ENCODE data around the gene PITPNM3. TPM values are rescaled to one million over a fixed set of nuclear protein-coding genes. Genes with fewer than 3 reads are reported as not detected.
"Not testable (repeated sequence)": the region's sequence is repeated elsewhere in the genome, so short reads cannot be mapped to it uniquely, and the experiment has no call there.

PITPNM3 gene
- total RNA-seq, 1 donor from 2014 or later = 0.77 TPM

- intact Hi-C loops (cut with micrococcal nuclease) = no loop called here
Observed at GRCh38 chr17:6502142-6502541, 54.2 kb downstream of the PITPNM3 start.

GRCh38 chr17:6501359-6501758, 55.0 kb downstream of the PITPNM3 start:
- intact Hi-C loops (cut with micrococcal nuclease) = no loop called here

DNA sequence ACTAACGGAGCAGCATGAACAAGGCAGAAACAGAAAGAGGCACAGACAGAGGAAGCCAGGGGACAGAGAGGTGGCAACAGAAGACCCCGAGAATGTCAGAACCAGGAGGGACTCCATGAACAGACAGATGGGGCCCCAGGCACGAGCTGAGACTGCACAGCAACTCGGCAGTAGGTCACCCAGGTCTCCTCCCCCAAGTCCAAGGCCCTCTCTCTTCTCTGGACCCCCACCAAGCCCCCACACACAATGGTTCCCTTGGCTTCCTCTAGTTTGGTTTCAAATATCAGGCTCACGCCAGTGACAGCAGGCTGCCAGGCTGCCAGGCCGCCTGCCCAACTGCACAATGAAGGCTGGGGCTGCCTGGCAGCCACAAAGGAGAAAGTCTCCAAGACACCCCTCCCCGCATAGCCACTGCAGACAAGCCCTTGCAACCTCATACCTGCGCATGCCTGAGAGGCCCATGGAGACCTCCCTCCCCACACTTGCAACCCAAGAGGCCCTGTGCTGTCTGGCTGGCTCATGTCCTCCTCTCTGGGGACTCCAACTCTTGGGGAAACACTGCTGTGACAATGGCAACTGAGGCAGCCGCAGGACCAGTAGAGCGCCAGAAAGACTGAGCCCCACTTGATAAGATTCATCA, 57.3 kb downstream of the PITPNM3 start:
- intact Hi-C loops (cut with micrococcal nuclease) = no loop called here

GRCh38 chr17:6498356-6498755, 58.0 kb downstream of the PITPNM3 start:
- intact Hi-C loops (cut with micrococcal nuclease) = no loop called here

GRCh38 chr17:6497496-6498221, 58.7 kb downstream of the PITPNM3 start:
- intact Hi-C loops (cut with micrococcal nuclease) = no loop called here

DNA sequence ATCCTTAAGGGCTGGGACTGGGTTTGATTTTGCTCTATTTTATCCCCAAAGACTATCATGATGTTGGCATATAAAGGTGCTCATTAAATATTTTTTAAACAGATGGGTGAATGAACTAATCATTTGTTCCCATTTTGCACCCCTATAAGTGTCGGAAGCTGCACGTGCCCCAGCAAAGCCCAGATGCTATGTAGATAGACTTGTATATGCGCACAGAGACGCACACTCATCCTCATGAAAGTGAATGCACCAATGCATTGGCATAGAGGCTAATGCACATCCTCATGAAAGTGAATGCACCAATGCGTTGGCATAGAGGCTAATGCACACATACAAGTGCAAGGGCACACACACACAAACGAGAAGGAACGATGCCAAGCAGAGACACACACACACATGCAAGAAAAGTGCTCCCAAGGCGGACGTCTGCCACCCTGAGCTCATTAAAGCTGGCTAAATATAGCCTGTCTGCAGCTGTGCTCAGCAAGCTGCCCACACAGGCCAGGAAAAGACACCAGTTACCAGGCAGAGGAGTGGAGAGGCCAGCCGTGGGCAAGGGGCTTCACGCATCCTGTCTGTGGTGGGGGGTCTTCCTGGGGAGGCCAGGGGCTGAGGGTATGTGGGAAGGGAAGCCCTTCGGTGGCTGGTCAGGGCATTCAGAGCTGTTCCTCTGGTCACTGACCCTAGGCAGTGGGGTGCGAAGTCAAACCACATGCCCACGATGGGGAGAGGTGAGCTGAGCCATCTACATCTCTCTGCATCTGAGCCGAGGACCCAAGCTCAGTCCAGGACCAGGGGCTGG, 59.5 kb downstream of the PITPNM3 start:
- intact Hi-C loops (cut with micrococcal nuclease) = no loop called here

- intact Hi-C loops (cut with micrococcal nuclease) = no loop called here
Observed at GRCh38 chr17:6496116-6496481, 60.3 kb downstream of the PITPNM3 start.

GRCh38 chr17:6495450-6496115, 60.8 kb downstream of the PITPNM3 start:
- intact Hi-C loops (cut with micrococcal nuclease) = no loop called here

DNA sequence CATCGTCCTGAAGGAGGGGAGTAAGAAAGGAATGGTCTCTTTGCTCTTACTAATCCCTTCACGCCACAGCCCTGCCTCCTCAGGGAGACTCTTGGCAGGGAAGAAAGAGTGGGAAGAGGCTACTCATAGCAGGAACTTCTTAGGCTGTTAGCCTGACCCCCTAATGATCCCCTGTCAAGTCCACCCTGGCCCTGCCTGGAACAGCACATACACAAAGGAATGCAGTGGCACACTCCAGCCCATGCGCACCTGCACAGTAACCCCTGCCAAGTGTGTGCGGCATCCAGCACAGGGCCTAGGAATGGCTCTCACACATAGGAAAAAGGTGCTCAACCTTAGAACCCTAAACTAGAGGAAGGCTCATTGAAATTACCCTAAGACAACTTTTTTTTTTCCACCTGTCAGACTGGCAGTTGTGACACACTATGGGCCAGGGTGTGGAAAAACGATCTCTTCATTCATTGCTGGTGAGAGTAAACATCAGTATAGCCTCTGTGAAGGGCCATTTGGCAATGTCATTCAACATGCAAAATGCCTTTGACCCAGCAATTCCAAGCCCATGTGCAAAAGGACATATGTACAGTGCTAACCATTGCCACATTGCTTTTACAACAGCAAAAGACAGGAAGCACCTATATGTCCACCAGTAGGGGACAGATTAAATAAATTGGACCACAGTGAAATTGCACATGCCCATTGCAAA, 62.0 kb downstream of the PITPNM3 start:
- intact Hi-C loops (cut with micrococcal nuclease) = no loop called here

- intact Hi-C loops (cut with micrococcal nuclease) = no loop called here
Observed at GRCh38 chr17:6492892-6493674, 63.3 kb downstream of the PITPNM3 start.

GRCh38 chr17:6491071-6491700, 65.2 kb downstream of the PITPNM3 start:
- intact Hi-C loops (cut with micrococcal nuclease) = no loop called here

DNA sequence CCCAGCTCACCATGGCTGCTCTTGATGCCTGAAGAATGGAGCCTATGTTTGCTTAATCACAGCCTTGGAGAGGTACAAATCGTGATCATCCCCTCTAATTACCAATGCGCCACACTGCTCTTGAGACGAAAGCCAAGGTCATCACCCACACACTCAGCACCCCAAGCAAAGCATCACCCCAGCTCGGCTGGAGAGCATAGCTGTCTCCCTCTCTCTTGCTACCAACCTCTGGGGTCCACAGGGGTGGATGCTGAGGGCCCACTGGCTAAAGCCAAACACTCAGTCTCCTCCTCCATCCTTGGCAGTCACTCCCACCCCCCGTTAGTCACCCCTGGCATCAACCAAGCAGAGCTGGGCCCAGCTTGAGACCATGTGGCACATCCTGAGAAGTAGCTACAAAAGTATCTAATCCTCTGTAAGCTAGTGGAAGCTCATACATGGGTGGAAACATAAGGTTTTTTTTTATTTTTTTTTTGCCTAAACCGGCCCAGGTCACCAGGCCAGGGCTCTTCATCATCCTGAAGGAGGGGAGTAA, 67.3 kb downstream of the PITPNM3 start:
- intact Hi-C loops (cut with micrococcal nuclease) = no loop called here

GRCh38 chr17:6488008-6488539, 68.3 kb downstream of the PITPNM3 start:
- intact Hi-C loops (cut with micrococcal nuclease) = no loop called here

- intact Hi-C loops (cut with micrococcal nuclease) = no loop called here
Observed at GRCh38 chr17:6487251-6488007, 68.9 kb downstream of the PITPNM3 start.

DNA sequence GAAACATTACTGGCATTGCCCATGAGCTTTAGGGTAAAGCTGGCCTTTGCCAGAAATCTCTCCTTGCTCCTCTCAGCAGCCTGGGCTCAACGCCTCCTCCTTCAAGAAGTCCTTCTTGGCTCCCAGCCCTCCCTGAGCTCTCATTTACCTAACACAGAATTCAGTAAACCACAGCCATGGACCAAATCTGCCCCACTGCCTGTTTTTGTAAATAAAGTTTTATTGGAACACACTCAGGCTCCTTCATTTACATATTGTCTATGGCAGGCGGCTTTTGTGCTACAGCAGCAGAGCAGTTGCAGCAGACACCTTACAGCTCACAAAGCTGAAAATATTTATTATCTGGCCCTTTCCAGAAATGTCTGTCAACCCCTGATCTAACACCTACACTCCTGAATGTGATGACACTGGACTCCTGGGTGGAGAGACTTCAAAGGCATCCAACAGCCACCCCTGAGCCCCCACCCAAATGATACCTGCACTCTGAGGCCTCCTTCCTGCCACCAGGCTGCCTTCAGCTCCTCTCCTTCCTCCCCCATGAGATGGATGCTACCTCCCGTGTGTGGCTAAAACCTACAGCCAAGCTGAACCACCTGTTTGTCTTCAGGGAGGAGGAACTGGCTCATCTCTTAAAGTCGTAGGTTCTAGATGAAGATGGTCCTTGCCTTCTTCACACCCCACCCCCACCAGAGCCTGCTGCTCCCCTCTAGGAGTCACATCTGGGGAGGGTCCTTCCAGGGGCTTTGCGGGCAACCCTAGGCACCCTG, 70.5 kb downstream of the PITPNM3 start:
- intact Hi-C loops (cut with micrococcal nuclease) = no loop called here

DNA sequence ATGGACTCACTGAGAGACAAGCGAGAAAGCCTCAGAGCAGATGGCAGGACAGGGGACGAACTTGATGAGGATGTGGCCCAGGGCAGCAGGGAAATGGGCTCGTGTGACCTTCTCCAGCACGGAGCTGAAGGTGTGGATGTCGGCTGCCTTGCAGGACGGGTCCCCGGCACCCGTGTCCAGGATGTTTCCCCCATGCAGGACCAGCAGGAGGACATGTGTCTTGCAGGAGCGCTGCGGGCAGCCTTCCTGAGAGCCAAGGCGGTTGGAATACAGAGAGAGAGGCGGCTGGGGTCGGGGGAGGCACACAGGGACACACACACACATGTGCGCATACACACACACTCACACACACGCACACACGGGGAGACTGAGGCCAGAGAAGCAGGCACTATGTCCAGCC, 72.8 kb downstream of the PITPNM3 start:
- intact Hi-C loops (cut with micrococcal nuclease) = no loop called here

DNA sequence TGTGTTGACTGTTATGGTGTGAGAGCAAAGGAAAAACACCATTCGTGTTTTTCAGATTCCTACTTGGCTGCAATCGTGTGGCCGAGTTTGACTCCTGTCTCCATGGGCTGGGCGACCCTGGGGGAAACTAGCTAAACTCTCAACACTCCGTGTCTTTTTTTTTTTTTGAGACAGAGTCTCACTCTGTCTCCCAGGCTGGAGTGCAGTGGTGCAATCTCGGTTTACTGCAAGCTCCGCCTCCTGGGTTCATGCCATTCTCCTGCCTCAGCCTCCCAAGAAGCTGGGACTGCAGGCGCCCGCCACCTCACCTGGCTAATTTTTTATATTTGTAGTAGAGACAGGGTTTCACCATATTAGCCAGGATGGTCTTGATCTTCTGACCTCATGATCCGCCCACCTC, 73.6 kb downstream of the PITPNM3 start:
- intact Hi-C loops (cut with micrococcal nuclease) = not testable (repeated sequence)

- intact Hi-C loops (cut with micrococcal nuclease) = no loop called here
Observed at GRCh38 chr17:6482105-6482455, 74.3 kb downstream of the PITPNM3 start.

Measured in T-helper 2 cell treated with Interferon-gamma antibody and Interleukin-4, amounts not matched to agents 100 ng/mL and 5 ng/mL, for 36 hours (primary cell).